GM12878 (cell line): ENCODE measurements around the gene TIPRL. TPM values are rescaled to one million over a fixed set of nuclear protein-coding genes. Genes with fewer than 3 reads are reported as not detected.

Experiments
- ATAC-seq: fragments of 200-7000 bp; cut with Tn5 transposase; 3 replicates; pipeline ENCODE4 v1.9.1; 2020; ENCODE audit warnings: mild to moderate bottlenecking, moderate library complexity
- BruUV-seq: library from RNA; stranded (reverse); fragments of 400-500 nt; replicated peaks from 2 replicates; lab custom pipeline; 2021; lab: Mats Ljungman, UMichigan
- CTCF ChIA-PET: fragments of 300-600 bp; sonication (Branson Sonifier 250); formaldehyde crosslinking; extraction: SDS; loops from one replicate; lab custom pipeline; 2021; ENCODE audit warnings: inconsistent platforms; lab: Yijun Ruan, JAX
- POLR2A ChIA-PET: fragments of 350-600 bp; formaldehyde crosslinking; extraction: SDS; loops from one replicate; lab custom pipeline; 2021; ENCODE audit warnings: inconsistent platforms; lab: Charles Lee
- RAD21 ChIA-PET: fragments of 300-600 bp; sonication (Branson Sonifier 250); formaldehyde crosslinking; loops from one replicate; lab custom pipeline; 2023; ENCODE audit warnings: antibody characterized with exemption; ENCODE audit not compliant: unreplicated experiment; lab: Charles Lee
- SMC1A ChIA-PET: fragments of 300-600 bp; sonication (Branson Sonifier 250); formaldehyde crosslinking; loops from one replicate; lab custom pipeline; 2023; ENCODE audit not compliant: unreplicated experiment, uncharacterized antibody; lab: Charles Lee
- DNase-seq: peaks from one replicate; pipeline ENCODE4 v3.0.0-alpha.2; 2011; ENCODE audit warnings: low read depth, low spot score
- FAIRE-seq: peaks from 3 replicates; lab custom pipeline; 2011; peaks lifted over from hg19 to GRCh38; lab: Jason Lieb, UNC
- H2AFZ ChIP-seq: 2 replicates; pipeline ENCODE4 v1.6.0; 2011; ENCODE audit warnings: low read depth, low read length, control low read depth; ENCODE audit not compliant: control insufficient read depth
- H3K27ac ChIP-seq: 2 replicates; pipeline ENCODE4 v1.5.1; 2011; ENCODE audit warnings: control low read depth; ENCODE audit not compliant: control insufficient read depth, insufficient read depth
- H3K27me3 ChIP-seq, 2 experiments: replicated peaks in 1 of 2; 2 replicates each; pipeline versions ENCODE4 v1.6.0 to v1.6.1; 2011; ENCODE audit warnings: low read length in 1 of 2; ENCODE audit not compliant: control insufficient read depth in 2 of 2, insufficient read depth in 2 of 2
- H3K36me3 ChIP-seq, 2 experiments: 2 replicates each; pipeline ENCODE4 v1.5.1; 2011; ENCODE audit warnings: low read length in 1 of 2; ENCODE audit not compliant: control insufficient read depth in 2 of 2, insufficient read depth in 2 of 2
- H3K4me1 ChIP-seq: 2 replicates; pipeline ENCODE4 v1.6.1; 2011; ENCODE audit warnings: mild to moderate bottlenecking, low read length, moderate library complexity, mixed read lengths; ENCODE audit not compliant: control insufficient read depth, insufficient read depth
- H3K4me2 ChIP-seq: 2 replicates; pipeline ENCODE4 v1.6.0; 2011; ENCODE audit warnings: control low read depth; ENCODE audit not compliant: control insufficient read depth, insufficient read depth
- H3K4me3 ChIP-seq: fragments of 200-600 bp; sonication (generic); 2 replicates; pipeline ENCODE4 v1.5.1; 2016
- H3K79me2 ChIP-seq: 2 replicates; pipeline ENCODE4 v1.6.0; 2011; ENCODE audit warnings: low read length; ENCODE audit not compliant: control insufficient read depth, insufficient read depth
- H3K9ac ChIP-seq: 2 replicates; pipeline ENCODE4 v1.8.0; 2011; ENCODE audit warnings: low read length, control low read depth, mixed read lengths; ENCODE audit not compliant: control insufficient read depth, insufficient read depth
- H3K9me3 ChIP-seq: replicated peaks from 3 replicates; pipeline ENCODE4 v1.5.1; 2011; ENCODE audit warnings: mild to moderate bottlenecking, low read length; ENCODE audit not compliant: control insufficient read depth, insufficient read depth
- H4K20me1 ChIP-seq: 2 replicates; pipeline ENCODE4 v1.6.0; 2011; ENCODE audit not compliant: control insufficient read depth, insufficient read depth
- BACH1 ChIP-seq: fragments of 450-650 bp; IDR thresholded peaks from 2 replicates; pipeline ENCODE4 v1.6.1; 2017; ENCODE audit warnings: mild to moderate bottlenecking, borderline replicate concordance
- BHLHE40 ChIP-seq, 2 experiments: fragments of 450-650 bp in 1 of 2; IDR thresholded peaks; 2 replicates each; pipeline ENCODE4 v1.6.1; 2011 to 2017; ENCODE audit warnings: low read depth in 2 of 2, borderline replicate concordance in 1 of 2, improper control_type of control experiment in 1 of 2, low read length in 1 of 2, mild to moderate bottlenecking in 1 of 2
- NRF1 ChIP-seq: conservative IDR thresholded peaks from 2 replicates; pipeline ENCODE4 v1.6.1; 2011; ENCODE audit warnings: mild to moderate bottlenecking, low read depth, low read length, improper control_type of control experiment
- ZBTB4 ChIP-seq: fragments of 450-650 bp; formaldehyde crosslinking; IDR thresholded peaks from 2 replicates; pipeline ENCODE4 v1.4.0; 2022; ENCODE audit warnings: mild to moderate bottlenecking, moderate library complexity
- WGBS: methylation state at CpG from one replicate; pipeline ENCODE4 v1.1.6; 2016; ENCODE audit warnings: low lambda C conversion rate; ENCODE audit not compliant: insufficient replicate concordance, insufficient coverage; ENCODE audit errors: missing lambda C conversion rate; 5-methylcytosine and 5-hydroxymethylcytosine counted together
- in situ Hi-C: fragments of 300-500 bp; cut with MboI; formaldehyde crosslinking; loops from 9 replicates; pipeline ENCODE4 v1.14.3; 2018; ENCODE audit warnings: mixed read lengths
- intact Hi-C: fragments of 100-400 bp; cut with micrococcal nuclease; formaldehyde crosslinking; loops from one replicate; pipeline ENCODE4 v1.14.2; 2022; ENCODE audit not compliant: unreplicated experiment
- polyA plus RNA-seq, 11 experiments: library from polyadenylated mRNA; depleted of rRNA in 4 of 11; unstranded in 6 of 11; stranded (reverse) in 5 of 11; fragments of >200 nt; fragmentation: Nextera tagmentation in 4 of 11; fragmentation: Illumina TruSeq in 1 of 11; extraction: Ambion mirVana in 4 of 11; extraction: Trizol in 1 of 11; gene quantifications; 1 replicate in 1 of 11; 2 replicates in 10 of 11; pipeline versions ENCODE4 v1.2.1 to v1.2.3, GENCODE V29; 2011 to 2016; ENCODE audit warnings: inconsistent platforms in 2 of 11, missing spikeins in 2 of 11, low read depth in 1 of 11
- total RNA-seq, 4 experiments: library from RNA; depleted of rRNA in 3 of 4; stranded (reverse); fragments of >200 nt in 3 of 4; fragmentation: Illumina TruSeq in 1 of 4; extraction: Trizol in 1 of 4; gene quantifications; 2 replicates each; pipeline versions ENCODE4 v1.2.1 to v1.2.3, GENCODE V29; 2013 to 2021

The TIPRL gene
- total and polyA plus RNA-seq, 10 of the 15 experiments (the other 5 are each of a cell fraction or from before 2014, with no cell fraction given): 36.4 to 72.1 (median 49.9) TPM

GRCh38 chr1:168216171-168216570 is 37.4 kb downstream of the TIPRL start:
- no peak for DNase-seq
- no TSS peak for BruUV-seq
- RAD21 ChIA-PET: no interaction called here

More at GRCh38 chr1:168216171-168216570, 37.4 kb downstream of the TIPRL start:
- no peak overlapping the region for H3K9ac ChIP-seq
- ChIA-PET CTCF (interaction anchor here (1.6 kb wide), 1 partner anchor 71 kb away, joined by 5 read pairs; no protein-coding TSS in a partner anchor), SMC1A (interaction anchor here (1.4 kb wide), 1 partner anchor 26 kb away, joined by 4 read pairs; no protein-coding TSS in a partner anchor), POLR2A (no interaction called here)
- no peak overlapping the region for H3K4me3 ChIP-seq
- H3K27ac ChIP-seq: no peak overlapping the region
- in situ Hi-C loops (no loop called here), intact Hi-C loops (no loop called here)
- no peak overlapping the region for H2AFZ ChIP-seq
- H3K4me1 ChIP-seq: no peaks in the 10 kb centered on the region
- no peak for TF ChIP-seq BACH1
- no peak for TF ChIP-seq NRF1
- no peak for TF ChIP-seq ZBTB4 (CRISPR knock-in tag)
- no peak for TF ChIP-seq BHLHE40 (IDR thresholded peaks at IDR 0.05; ENCODE audit: borderline replicate concordance in 1 of 2, low read depth in 2 of 2, low read length in 1 of 2)
- 73% methylated on average over 4 of the region's 4 CpGs for WGBS
- no peaks in the 10 kb centered on the region for H3K36me3 ChIP-seq
- FAIRE-seq: no peak
- no peak for ATAC-seq
- H4K20me1 ChIP-seq: no peaks in the 10 kb centered on the region
- H3K79me2 ChIP-seq: no peaks in the 10 kb centered on the region
- no peak overlapping the region for H3K4me2 ChIP-seq
- H3K9me3 ChIP-seq: no peaks in the 10 kb centered on the region; the same call in 2 of the 3 replicates
- H3K27me3 ChIP-seq: no peaks in the 10 kb centered on the region
